ENCODE results near the gene TNFRSF25.

The TNFRSF25 gene

GRCh38 chr1:6487804-6488484, 22.0 kb upstream of the TNFRSF25 start:
- DNase-seq (ENCODE audit: low read depth) = no peak

DNA sequence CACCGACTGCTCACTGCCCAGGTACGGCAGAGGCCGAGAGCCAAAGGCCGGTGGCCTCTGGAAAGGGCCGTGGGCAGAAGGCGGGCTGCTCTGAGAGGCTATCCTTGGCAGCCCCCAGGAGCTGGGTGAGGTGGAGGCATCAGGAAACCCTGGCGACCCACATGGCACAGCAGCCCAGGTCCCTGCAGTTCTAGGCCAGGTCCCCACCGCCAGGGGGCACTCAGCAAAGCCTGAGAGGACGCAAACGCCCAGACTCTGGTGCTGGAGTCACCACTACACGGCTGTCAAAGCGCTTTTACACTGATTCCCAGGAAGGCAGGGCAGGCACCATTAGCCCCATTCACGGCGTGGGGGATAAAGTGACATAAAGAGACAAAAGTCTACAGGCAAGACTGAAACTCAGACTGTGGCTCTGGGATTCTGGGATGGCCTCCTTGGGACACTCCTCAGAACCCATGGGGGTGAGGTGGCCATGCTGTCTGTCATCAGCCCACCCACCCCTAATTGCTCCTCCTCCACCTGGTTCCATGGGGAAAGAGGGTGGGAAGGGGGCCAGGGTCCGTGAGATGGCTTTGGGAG, 20.5 kb upstream of the TNFRSF25 start:
- peak; percentile 78 for DNase-seq (ENCODE audit: low read depth)

DNA sequence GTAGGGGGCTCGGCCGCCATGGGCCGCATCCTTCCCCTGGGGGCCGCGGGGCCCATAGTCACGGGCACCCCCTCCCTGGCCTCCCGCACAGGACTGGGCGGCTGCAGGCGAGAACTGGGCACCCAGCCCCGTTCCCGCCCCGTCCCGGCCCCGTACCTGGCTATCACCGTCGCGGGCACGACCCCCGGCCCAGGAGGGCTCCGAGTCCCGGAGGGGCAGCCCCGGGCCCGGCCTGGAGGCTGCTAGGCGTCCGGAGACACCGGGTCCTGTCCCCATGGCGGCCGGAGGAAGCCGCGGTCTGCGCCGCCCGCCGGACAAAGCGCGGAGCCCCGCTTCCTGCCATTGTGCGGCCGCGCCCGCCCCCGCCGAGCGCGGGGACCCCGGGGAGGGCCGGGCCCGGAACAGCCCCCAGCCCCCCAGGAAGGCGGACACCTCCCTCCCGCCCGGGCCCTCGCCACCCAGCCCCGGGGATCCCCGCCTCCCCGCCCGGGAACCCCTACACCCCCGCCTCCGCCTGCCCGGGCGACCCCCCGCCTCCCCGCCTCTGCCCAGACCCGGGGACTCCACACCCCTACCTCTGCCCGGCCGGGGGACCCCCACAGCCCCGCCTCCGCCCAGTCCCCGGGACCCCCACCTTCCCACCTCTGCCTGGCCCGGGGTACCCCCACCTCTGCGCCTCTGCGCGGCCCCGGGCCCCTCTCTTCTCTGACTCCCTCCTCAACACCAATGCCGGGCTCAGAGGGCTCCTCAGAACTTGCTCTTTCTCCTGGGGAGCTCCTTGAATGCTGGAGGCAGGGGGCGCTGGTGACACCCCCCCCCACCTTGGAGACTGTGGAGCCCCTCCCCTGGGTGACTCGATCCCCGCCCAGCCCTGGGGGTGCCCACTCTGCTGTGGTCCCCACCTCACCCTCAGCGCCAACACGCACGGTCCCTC, 19.5 kb upstream of the TNFRSF25 start:
- DNase-seq (ENCODE audit: low read depth) = no peak

DNA sequence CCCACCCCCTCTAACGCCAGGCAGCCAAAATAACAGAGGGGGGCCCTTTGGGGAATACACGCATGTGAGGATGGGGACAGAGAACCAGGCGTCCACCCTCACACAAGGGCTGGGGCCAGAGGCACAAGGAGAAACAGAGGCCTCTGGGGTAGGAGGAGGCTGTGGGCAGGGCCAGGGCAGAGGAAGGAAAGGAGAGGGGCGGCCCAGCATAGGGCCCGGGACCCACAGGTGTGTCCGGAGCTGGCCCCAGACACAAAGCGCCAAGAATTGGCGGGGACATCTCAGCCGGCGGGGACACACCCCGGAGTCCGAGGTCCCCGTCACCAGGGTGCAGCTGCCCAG, 18.8 kb upstream of the TNFRSF25 start:
- DNase-seq (ENCODE audit: low read depth) = no peak

- no peak for DNase-seq (ENCODE audit: low read depth)
Observed at GRCh38 chr1:6483761-6484117, 17.8 kb upstream of the TNFRSF25 start.

- no peak for DNase-seq (ENCODE audit: low read depth)
Observed at GRCh38 chr1:6483017-6483760, 17.2 kb upstream of the TNFRSF25 start.

DNA sequence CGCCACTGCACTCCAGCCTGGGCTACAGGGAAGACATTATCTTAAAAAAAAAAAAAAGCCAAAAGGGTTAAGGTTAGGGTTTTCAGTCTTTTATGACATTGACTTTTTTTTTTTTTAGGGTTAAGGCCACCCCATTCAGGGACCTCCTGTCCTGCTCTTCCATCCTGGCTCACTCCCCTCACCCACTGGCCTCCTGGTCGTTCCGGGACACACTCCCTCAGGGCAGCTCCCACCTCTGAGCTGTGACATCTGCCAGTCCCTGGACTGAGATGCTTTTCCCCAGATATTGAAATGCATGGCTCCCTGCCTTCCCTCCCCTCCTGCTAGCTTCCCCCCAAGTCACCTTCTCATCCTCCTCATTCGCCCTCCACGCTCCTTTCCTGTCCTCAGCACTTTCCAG, 15.8 kb upstream of the TNFRSF25 start:
- DNase-seq (ENCODE audit: low read depth) = no peak

DNA sequence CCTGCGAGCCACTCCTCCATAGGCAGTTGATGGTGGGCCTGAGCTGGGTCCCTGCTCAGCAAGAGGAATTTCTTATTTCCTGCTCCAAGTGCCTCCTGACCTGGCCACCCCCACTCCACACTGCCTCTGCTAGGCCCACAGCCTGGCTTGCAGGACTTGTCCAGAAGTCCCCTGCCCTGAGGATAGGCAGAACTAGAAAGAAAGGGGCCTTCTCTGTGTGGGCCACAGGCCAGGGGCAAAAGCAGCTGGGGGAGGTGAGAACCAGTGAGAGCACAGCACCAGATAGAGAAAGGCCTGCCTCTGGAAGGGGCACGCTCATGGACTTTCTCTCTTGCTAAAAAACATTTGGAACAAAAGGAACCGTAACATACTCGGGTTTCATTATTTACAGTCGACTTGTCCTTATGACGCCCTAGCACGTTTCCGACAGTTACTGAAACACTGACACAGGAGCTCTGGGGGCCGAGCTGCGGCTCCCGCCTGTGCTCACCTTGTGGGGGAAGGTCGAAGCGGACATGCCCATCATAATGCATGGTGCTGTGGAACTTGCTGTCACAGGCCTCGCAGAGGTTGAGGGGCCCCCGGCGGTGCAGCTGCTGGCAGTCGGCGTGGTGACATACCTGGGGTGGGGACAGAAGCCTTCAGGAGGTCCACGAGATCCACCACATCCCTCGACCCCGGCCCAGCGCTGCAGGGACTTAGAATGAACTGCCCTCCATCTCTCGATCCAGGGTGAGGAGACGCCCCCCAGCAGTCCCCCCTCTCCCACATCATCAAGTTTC, 11.3 kb upstream of the TNFRSF25 start:
- no peak for DNase-seq (ENCODE audit: low read depth)

DNA sequence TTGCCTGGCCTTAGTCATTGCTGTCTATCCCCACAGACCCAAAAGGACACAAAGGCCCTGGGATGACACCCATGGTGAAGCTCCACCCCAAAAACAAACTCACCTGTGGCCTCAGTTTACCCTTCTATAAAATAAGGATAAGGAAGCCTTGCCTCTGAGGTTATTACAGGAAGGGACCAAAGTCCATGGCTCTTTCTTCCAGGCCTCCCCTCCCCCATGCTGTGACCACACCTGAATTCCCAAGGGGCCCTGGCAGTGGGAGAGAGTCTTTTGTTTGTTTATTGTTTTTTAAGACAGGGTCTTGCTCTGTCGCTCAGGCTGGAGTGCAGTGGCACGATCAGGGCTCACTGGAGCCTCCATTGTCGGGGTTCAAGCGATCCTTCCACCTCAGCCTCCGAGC, 10.5 kb upstream of the TNFRSF25 start:
- DNase-seq (ENCODE audit: low read depth) = no peak

- no peak for DNase-seq (ENCODE audit: low read depth)
Observed at GRCh38 chr1:6475381-6476133, 9.6 kb upstream of the TNFRSF25 start.

DNA sequence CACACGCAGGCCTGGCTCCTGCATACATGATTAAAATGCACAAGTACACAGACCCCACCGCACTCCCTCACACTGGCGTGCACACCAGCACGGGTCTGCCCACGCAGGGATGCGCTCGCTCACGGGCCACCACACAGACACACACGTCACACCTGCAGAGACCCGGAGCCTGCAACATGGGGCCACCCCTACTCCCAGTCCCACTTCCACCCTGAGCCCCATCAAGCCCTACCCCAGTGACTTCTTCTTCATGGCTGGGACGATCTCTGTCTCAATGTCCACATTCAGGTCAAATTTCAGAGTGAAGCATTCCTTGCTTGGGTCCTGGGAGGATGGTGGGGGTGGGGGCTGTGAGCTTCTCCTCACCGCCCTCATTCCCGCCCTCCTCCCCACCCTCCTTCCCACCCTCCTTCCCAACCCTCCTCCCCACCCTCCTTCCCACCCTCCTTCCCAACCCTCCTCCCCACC, 8.9 kb upstream of the TNFRSF25 start:
- no peak for DNase-seq (ENCODE audit: low read depth)

GRCh38 chr1:6473974-6474814, 8.2 kb upstream of the TNFRSF25 start:
- no peak for DNase-seq (ENCODE audit: low read depth)

DNA sequence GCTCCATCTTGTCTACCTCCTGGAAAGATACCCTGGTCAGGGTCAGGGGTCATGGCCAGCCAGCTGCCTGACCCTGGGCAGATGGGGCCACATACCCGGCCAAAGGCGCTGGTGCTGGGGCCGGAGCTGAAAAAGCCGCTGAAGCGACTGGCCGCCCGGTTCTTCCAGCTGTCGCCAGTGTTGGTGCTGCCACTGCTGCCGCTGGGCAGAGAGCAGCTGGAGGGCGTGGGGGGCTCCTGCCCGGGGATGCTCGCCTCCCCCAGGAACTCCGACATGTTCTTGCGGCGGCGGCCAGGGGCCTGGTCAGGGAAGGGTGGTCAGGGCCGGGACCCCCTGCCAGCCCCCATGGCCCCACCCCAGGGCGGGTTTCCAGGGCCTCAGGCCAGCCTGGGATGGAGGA, 7.2 kb upstream of the TNFRSF25 start:
- DNase-seq (ENCODE audit: low read depth) = no peak

DNA sequence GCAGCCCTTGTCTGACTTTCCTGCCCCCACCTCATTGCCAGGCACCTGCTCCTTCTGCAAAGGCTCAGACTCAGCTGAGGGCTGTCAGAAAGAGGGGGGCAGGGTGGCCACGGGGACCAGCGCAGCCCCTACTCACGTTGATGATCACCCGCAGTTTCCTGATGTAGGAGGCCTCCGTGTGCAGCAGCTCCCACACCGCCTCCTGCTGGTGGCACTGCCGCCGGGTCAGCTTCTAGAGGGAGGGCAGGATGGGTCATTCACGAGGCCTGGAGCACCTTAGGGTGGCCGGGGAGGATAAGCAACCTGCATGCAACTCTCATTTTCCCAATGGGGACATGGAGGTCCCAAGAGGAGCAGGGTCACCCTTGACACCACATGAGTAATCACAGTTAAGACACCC, 6.4 kb upstream of the TNFRSF25 start:
- no peak for DNase-seq (ENCODE audit: low read depth)

DNA sequence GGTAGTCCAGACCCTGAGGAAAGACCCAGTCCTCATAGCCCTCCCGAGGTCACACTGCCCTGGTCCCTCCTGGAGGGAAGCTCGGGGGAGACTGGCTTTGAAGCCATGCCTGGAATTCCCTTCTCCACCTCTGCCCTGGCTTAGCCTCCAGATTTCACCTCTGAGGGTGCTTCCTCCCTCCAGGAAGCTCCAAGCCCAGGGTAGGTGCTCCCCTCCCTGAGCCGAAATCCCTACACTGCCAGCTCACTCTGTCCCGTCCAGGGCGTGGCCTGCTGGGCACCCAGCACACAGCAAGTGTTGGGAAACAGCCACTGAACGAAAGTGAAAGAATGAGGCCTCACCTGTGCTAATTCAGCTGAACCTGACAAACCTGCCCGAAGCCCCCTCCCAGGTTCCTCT, 6.0 kb upstream of the TNFRSF25 start:
- no peak for DNase-seq (ENCODE audit: low read depth)

DNA sequence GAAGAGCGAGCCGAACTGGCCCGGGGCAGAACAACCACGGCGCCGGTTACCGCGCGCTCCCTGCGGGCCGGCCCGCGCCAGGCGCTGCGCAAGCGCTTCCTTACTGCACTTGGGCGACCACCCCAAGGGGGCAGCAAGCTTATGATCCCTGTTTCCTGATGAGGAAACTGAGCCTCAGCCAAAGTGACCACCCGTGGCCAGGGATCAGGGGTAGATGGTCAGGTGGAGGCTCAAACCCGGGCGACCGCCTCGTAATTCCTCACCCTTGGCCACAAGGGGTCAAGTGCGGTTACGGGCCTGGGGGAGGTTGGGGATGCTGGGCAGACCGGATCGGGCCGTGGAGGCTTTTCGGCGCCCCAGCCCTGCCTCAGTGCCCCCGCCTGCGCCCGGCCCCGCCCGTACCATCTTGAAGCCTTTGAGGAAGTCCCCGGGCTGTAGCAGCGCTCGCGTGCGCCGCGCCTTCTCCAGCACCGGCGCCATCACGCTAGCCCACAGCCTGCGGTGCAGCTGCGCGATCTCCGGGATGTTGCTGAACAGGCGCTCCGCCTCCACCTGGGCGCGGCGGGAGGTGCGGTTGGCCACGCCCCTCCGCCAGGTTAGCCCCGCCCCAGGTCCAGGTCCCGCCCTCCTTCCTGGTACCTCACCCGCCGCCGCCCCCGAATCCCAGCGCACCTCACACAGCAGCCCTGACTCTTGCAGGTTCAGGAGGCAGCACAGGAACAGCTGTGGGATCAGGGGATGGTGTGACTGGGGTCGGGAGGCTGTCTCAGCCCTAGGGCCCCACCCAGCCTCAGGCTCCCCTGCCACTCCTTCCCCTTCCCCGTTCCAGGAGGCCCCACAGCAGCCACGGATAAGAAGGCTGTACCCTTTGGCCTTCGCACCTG, 5.4 kb upstream of the TNFRSF25 start:
- no peak for DNase-seq (ENCODE audit: low read depth)

- no peak for DNase-seq (ENCODE audit: low read depth)
Observed at GRCh38 chr1:6470132-6471085, 4.4 kb upstream of the TNFRSF25 start.

Data from iris pigment epithelial cell (primary cell).